ENCODE measurements around the gene CEPT1. TPM values are rescaled to one million over a fixed set of nuclear protein-coding genes. Genes with fewer than 3 reads are reported as not detected.

Gene CEPT1
- total and polyA plus RNA-seq, 3 experiments from 2014 or later = 23.4 to 41.3 (median 38.9) TPM

DNA sequence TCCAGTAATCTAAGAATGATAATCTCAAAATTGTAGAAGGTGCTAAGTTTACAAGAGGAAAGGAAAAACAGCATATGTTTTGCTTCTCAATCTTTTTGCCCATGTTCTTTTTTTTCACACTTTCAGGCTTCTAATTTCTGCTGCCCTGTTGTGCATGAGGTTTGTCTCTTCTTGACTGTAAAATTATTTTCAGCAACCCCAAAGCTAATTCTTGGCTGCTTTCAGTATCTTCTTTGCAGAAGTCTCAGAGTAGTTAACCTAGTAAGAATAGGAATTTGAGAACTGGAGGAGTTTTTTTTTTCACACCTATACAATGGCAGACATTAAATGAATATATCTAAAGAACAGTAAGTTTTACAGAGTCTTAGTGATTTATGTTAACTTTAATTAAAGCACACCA, 34.0 kb downstream of the CEPT1 start:
- POLR2A ChIA-PET = interaction anchor here (0.6 to 0.7 kb wide), 2 partner anchors 41 to 174 kb away, joined by 3 read pairs; no protein-coding TSS in a partner anchor
- CTCF ChIA-PET = no interaction called here

DNA sequence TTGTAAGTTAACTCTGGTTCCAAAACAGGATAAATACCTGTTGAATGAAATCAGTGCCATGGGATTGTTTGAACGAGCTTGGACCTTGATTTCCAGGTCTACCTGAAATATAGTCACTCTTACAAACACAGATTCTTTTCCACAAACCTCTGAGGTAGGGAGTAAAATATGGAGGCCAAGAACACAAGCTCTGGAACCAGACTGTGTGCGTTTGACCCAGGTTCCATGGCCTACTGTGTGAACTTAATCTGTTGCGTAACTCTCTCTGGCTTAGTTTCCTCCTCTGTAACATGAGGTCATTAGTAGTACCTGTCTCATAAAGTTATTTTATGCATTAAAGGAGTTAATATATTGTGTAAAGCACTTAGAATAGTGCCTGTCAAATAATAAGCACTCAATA, 35.3 kb downstream of the CEPT1 start:
- Histone ChIP-seq H3K4me1 (ENCODE audit: insufficient read depth, low read length) (no peaks in the 10 kb centered on the region), H3K27me3 (ENCODE audit: insufficient read depth, low read length, poor library complexity, severe bottlenecking) (no peaks in the 10 kb centered on the region), H3K36me3 (ENCODE audit: insufficient read depth, low read length) (peaks cover 5% of the 10 kb centered on the region), H3K9me3 (ENCODE audit: low read length) (no peaks in the 10 kb centered on the region), H3K4me3 (ENCODE audit: low read length) (no peak overlapping the region), H3K27ac (ENCODE audit: low read depth, low read length) (no peak overlapping the region)
- peak overlapping the region in 2 of 8 donors; percentile 56 to 69 for H3K27ac Mint-ChIP-seq
- peaks cover 0 to 77% (median 23%) of the 10 kb centered on the region in 3 donors for H3K36me3 Mint-ChIP-seq
- ChIA-PET CTCF (interaction anchor here (1.2 kb wide), 1 partner anchor 48 kb away, joined by 4 read pairs; no protein-coding TSS in a partner anchor), POLR2A (no interaction called here)
- H3K4me3 Mint-ChIP-seq = no peak overlapping the region
- no peaks in the 10 kb centered on the region for H3K27me3 Mint-ChIP-seq
- H3K9me3 Mint-ChIP-seq = no peaks in the 10 kb centered on the region
- DNase-seq = no peak
- H3K4me1 Mint-ChIP-seq = peaks cover 28 to 73% (median 55%) of the 10 kb centered on the region in 3 donors

More for the DNA sequence above, 34.0 kb downstream of the CEPT1 start:
- Mint-ChIP-seq H3K9me3 (no peaks in the 10 kb centered on the region), H3K27me3 (no peaks in the 10 kb centered on the region), H3K27ac (peak overlapping the region in 3 of 8 donors; percentile 4 to 48 (median 29)), H3K36me3 (peaks cover 0 to 75% (median 18%) of the 10 kb centered on the region in 3 donors), H3K4me3 (no peak overlapping the region), H3K4me1 (peaks cover 18 to 68% (median 47%) of the 10 kb centered on the region in 3 donors)
- Histone ChIP-seq H3K9me3 (ENCODE audit: low read length) (no peaks in the 10 kb centered on the region), H3K4me1 (ENCODE audit: insufficient read depth, low read length) (no peaks in the 10 kb centered on the region), H3K36me3 (ENCODE audit: insufficient read depth, low read length) (peaks cover 5% of the 10 kb centered on the region), H3K27ac (ENCODE audit: low read depth, low read length) (no peak overlapping the region), H3K27me3 (ENCODE audit: insufficient read depth, low read length, poor library complexity, severe bottlenecking) (no peaks in the 10 kb centered on the region), H3K4me3 (ENCODE audit: low read length) (no peak overlapping the region)
- DNase-seq = no peak

DNA sequence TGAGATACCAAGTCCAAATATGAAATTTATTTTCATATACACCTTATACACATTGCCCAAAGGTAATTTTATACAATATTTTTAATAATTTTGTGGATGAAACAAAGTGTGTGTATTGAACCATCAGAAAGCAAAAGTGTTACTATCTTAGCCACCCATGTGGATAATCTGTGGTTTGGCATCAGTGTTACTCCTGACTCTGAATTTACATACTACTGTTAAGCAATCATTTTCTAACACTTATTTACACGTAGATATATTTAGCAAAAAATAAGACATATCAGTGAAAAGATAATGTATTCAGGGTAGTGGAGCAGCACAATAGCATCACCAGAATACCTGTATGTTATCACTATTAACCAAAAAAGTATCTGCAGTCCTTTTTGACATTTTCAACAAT, 36.7 kb downstream of the CEPT1 start:
- Mint-ChIP-seq H3K4me1 (peaks cover 33 to 82% (median 67%) of the 10 kb centered on the region in 3 donors), H3K36me3 (peaks cover 0 to 71% (median 23%) of the 10 kb centered on the region in 3 donors), H3K27me3 (no peaks in the 10 kb centered on the region), H3K27ac (peak overlapping the region in 5 of 8 donors; percentile 5 to 36 (median 18)), H3K4me3 (no peak overlapping the region), H3K9me3 (no peaks in the 10 kb centered on the region)
- Histone ChIP-seq H3K4me3 (ENCODE audit: low read length) (no peak overlapping the region), H3K4me1 (ENCODE audit: insufficient read depth, low read length) (no peaks in the 10 kb centered on the region), H3K27ac (ENCODE audit: low read depth, low read length) (no peak overlapping the region), H3K36me3 (ENCODE audit: insufficient read depth, low read length) (peaks cover 5% of the 10 kb centered on the region), H3K9me3 (ENCODE audit: low read length) (no peaks in the 10 kb centered on the region), H3K27me3 (ENCODE audit: insufficient read depth, low read length, poor library complexity, severe bottlenecking) (no peaks in the 10 kb centered on the region)
- ChIA-PET CTCF (no interaction called here), POLR2A (no interaction called here)
- no peak for DNase-seq

DNA sequence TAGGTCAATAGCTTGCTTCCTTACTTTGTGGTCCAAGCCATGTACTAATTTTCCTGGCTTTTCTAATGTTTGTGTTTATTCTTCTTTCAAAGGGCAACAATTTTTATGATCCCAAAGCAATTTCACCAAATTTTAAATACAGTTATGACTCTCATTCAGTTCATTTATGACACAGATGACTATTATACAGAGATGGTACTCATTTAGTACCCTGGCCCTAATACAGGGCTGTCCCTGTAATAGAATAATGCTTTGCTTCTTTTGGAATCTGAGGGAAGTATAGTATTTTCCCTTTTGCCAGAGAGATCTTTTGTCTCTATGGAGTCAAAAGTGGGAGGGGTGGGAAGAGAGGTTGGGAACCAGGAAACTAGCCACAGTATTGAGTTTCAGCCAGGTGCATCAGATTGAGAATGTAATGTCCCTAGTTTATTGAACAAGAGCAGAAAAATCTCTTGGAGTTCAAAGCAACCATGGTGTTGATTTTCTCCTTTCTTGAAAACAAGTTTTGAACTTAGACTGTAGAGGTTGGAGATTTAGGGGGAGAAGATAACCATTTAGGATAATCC, 40.0 kb downstream of the CEPT1 start:
- peak overlapping the region; percentile 39 to 90 (median 80) for H3K27ac Mint-ChIP-seq
- H3K4me1 ChIP-seq (ENCODE audit: insufficient read depth, low read length) = peaks cover 4% of the 10 kb centered on the region

DNA sequence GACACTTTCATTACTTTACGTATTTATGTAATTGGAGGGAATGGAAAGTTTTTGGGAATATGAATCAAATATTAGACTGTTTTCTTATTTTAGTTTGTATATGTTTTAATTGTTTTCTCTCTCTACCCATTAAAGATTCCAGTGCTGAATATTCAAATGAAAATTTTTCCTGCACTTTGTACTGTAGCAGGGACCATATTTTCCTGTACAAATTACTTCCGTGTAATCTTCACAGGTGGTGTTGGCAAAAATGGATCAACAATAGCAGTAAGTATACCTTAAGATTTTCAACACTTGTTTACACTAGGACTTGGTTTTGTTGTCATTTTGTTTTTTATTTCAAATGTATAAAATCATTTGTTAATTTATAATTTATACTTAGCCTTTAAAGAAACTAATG, 42.0 kb downstream of the CEPT1 start:
- H3K4me1 ChIP-seq (ENCODE audit: insufficient read depth, low read length) = peaks cover 19% of the 10 kb centered on the region
- peaks cover 0 to 74% (median 19%) of the 10 kb centered on the region in 3 donors for H3K36me3 Mint-ChIP-seq
- POLR2A ChIA-PET = interaction anchor here (0.5 to 1.1 kb wide), 3 partner anchors 7 to 33 kb away, joined by 3 to 10 read pairs (median 3); no protein-coding TSS in a partner anchor
- no peaks in the 10 kb centered on the region for H3K9me3 ChIP-seq (ENCODE audit: low read length)
- CTCF ChIA-PET = interaction anchor here (1.6 kb wide), 2 partner anchors 14 to 41 kb away, joined by 5 to 6 read pairs; no protein-coding TSS in a partner anchor
- H3K4me3 Mint-ChIP-seq = no peak overlapping the region
- no peak for DNase-seq
- H3K27ac ChIP-seq (ENCODE audit: low read depth, low read length) = no peak overlapping the region
- H3K27ac Mint-ChIP-seq = peak overlapping the region; percentile 33 to 85 (median 64)
- peaks cover 23% of the 10 kb centered on the region for H3K36me3 ChIP-seq (ENCODE audit: insufficient read depth, low read length)
- H3K9me3 Mint-ChIP-seq = no peaks in the 10 kb centered on the region
- H3K27me3 Mint-ChIP-seq = no peaks in the 10 kb centered on the region
- H3K27me3 ChIP-seq (ENCODE audit: insufficient read depth, low read length, poor library complexity, severe bottlenecking) = no peaks in the 10 kb centered on the region
- H3K4me3 ChIP-seq (ENCODE audit: low read length) = no peak overlapping the region
- H3K4me1 Mint-ChIP-seq = peaks cover 60 to 88% (median 84%) of the 10 kb centered on the region in 3 donors

More for the DNA sequence above, 40.0 kb downstream of the CEPT1 start:
- peaks cover 0 to 72% (median 18%) of the 10 kb centered on the region in 3 donors for H3K36me3 Mint-ChIP-seq
- ChIA-PET CTCF (interaction anchor here (1.6 kb wide), 1 partner anchor 18 kb away, joined by 5 read pairs; no protein-coding TSS in a partner anchor), POLR2A (interaction anchor here (0.7 kb wide), 1 partner anchor 9 kb away, joined by 4 read pairs; no protein-coding TSS in a partner anchor)
- H3K9me3 ChIP-seq (ENCODE audit: low read length) = no peaks in the 10 kb centered on the region
- H3K27ac ChIP-seq (ENCODE audit: low read depth, low read length) = no peak overlapping the region
- H3K27me3 ChIP-seq (ENCODE audit: insufficient read depth, low read length, poor library complexity, severe bottlenecking) = no peaks in the 10 kb centered on the region
- DNase-seq = no peak
- no peaks in the 10 kb centered on the region for H3K27me3 Mint-ChIP-seq
- no peak overlapping the region for H3K4me3 ChIP-seq (ENCODE audit: low read length)
- no peak overlapping the region for H3K4me3 Mint-ChIP-seq
- H3K36me3 ChIP-seq (ENCODE audit: insufficient read depth, low read length) = peaks cover 7% of the 10 kb centered on the region
- H3K4me1 Mint-ChIP-seq = peaks cover 44 to 80% (median 71%) of the 10 kb centered on the region in 3 donors
- no peaks in the 10 kb centered on the region for H3K9me3 Mint-ChIP-seq

DNA sequence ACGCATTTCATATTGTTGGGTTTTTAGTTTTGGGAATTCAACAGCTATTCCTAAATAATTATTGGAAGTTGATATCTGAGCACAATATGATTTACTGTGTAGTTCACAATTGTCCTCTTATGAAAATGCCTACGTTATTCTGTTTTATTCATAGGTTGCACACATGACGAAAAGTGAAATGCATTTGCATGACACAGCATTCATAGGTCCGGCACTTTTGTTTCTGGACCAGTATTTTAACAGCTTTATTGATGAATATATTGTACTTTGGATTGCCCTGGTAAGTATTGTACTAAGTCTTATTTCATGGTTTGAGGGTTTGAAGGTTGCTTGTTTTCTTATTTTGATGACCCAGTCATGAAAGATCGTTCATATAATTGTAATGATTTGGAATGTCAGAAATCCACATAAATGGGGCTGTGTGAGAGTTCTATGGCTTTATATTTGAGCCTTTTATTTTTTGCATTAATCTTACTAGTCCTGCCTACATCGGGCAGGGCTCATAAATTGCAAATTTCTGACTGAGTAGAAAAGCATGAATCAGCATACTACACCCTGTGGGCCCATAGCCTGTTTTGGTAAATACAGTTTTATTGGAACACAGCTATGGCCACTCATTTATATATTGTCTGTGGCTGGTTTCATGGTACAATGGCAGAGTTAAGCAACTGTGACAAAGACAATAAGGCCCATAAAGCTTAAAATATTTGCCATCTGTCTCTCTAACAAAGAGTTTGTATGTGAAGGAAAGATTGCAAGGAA, 43.5 kb downstream of the CEPT1 start:
- Histone ChIP-seq H3K4me1 (ENCODE audit: insufficient read depth, low read length) (peaks cover 33% of the 10 kb centered on the region), H3K27ac (ENCODE audit: low read depth, low read length) (no peak overlapping the region), H3K27me3 (ENCODE audit: insufficient read depth, low read length, poor library complexity, severe bottlenecking) (no peaks in the 10 kb centered on the region), H3K9me3 (ENCODE audit: low read length) (no peaks in the 10 kb centered on the region), H3K36me3 (ENCODE audit: insufficient read depth, low read length) (peaks cover 38% of the 10 kb centered on the region), H3K4me3 (ENCODE audit: low read length) (no peak overlapping the region)
- DNase-seq = no peak
- ChIA-PET POLR2A (interaction anchor here (0.6 to 2.2 kb wide), 4 partner anchors 8 to 31 kb away, joined by 3 to 11 read pairs (median 7); no protein-coding TSS in a partner anchor), CTCF (interaction anchor here (0.6 to 1.6 kb wide), 4 partner anchors 13 to 40 kb away, joined by 3 to 6 read pairs (median 5); no protein-coding TSS in a partner anchor)
- Mint-ChIP-seq H3K9me3 (no peaks in the 10 kb centered on the region), H3K4me3 (no peak overlapping the region), H3K36me3 (peaks cover 3 to 79% (median 21%) of the 10 kb centered on the region in 3 donors), H3K4me1 (peaks cover 70 to 95% (median 90%) of the 10 kb centered on the region in 3 donors), H3K27me3 (no peaks in the 10 kb centered on the region), H3K27ac (peak overlapping the region; percentile 10 to 90 (median 48))

DNA sequence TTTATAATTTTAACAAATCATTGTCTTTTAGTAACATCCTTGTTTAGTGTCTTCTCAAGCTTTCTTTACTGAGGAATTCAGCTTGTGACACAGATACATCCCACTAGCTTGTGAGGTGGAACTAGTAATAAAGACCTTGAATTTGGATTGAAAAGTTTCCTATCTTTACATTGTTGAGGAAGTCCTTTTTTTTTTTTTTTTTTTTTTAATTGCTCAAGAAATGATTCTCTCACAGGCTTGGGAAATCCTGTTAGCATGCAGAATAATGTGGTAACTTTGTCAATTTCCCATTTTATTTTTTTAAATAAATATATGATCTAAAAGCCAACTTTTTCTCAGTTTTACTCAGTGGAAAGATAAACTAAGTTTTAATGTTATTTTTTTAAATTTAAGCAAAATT, 44.6 kb downstream of the CEPT1 start:
- no peak for DNase-seq
- H3K4me3 Mint-ChIP-seq = no peak overlapping the region
- no peaks in the 10 kb centered on the region for H3K9me3 Mint-ChIP-seq
- Histone ChIP-seq H3K9me3 (ENCODE audit: low read length) (no peaks in the 10 kb centered on the region), H3K4me1 (ENCODE audit: insufficient read depth, low read length) (peaks cover 45% of the 10 kb centered on the region), H3K27ac (ENCODE audit: low read depth, low read length) (no peak overlapping the region), H3K36me3 (ENCODE audit: insufficient read depth, low read length) (peaks cover 49% of the 10 kb centered on the region), H3K27me3 (ENCODE audit: insufficient read depth, low read length, poor library complexity, severe bottlenecking) (no peaks in the 10 kb centered on the region), H3K4me3 (ENCODE audit: low read length) (no peak overlapping the region)
- peaks cover 73 to 95% (median 92%) of the 10 kb centered on the region in 3 donors for H3K4me1 Mint-ChIP-seq
- H3K36me3 Mint-ChIP-seq = peaks cover 9 to 82% (median 22%) of the 10 kb centered on the region in 3 donors
- H3K27ac Mint-ChIP-seq = peak overlapping the region in 3 of 8 donors; percentile 13 to 93 (median 43)
- POLR2A ChIA-PET = interaction anchor here (1.0 to 1.2 kb wide), 2 partner anchors 14 to 37 kb away, joined by 3 to 4 read pairs; no protein-coding TSS in a partner anchor
- no peaks in the 10 kb centered on the region for H3K27me3 Mint-ChIP-seq
- CTCF ChIA-PET = interaction anchor here (1.1 kb wide), 1 partner anchor 19 kb away, joined by 3 read pairs; no protein-coding TSS in a partner anchor

Data from CD8-positive, alpha-beta memory T cell (primary cell).